Endometrium (tissue), 2 donors: ENCODE data around the gene EFS.

Experiments
- FAIRE-seq: peaks from 2 replicates; lab custom pipeline; 2012; peaks lifted over from hg19 to GRCh38; lab: Jason Lieb, UNC
- donor health status: control.
- donor health status: control.

EFS gene

DNA sequence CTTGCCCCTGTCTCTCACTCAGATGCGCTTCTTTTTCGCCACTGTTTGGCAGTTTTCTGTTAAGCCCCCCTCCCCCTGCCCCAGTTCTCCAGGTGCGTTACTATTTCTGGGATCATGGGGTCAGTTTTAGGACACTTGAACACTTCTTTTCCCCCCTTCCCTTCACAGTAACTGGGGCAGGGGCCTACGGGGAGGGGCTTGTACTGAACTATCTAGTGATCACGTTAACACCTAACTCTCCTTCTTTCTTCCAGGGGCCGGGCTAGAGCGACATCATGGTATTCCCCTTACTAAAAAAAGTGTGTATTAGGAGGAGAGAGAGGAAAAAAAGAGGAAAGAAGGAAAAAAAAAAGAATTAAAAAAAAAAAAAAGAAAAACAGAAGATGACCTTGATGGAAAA lies 40.0 kb downstream of the EFS start:
- no peak for FAIRE-seq

DNA sequence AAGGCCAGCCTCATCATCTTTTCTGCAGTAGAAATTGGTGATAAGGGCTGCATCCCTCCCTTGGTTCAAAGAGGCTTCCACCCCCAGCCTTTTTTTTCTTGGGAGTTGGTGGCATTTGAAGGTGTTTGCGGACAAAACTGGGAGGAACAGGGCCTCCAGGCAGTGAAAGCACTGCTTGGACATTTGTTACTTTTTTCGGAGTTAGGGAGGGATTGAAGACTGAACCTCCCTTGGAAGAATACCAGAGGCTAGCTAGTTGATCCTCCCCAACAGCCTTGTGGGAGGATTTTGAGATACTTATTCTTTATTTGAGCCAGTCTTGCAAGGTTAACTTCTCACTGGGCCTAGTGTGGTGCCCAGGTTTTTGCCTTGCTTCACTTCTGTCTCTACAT lies 40.5 kb downstream of the EFS start:
- no peak for FAIRE-seq

DNA sequence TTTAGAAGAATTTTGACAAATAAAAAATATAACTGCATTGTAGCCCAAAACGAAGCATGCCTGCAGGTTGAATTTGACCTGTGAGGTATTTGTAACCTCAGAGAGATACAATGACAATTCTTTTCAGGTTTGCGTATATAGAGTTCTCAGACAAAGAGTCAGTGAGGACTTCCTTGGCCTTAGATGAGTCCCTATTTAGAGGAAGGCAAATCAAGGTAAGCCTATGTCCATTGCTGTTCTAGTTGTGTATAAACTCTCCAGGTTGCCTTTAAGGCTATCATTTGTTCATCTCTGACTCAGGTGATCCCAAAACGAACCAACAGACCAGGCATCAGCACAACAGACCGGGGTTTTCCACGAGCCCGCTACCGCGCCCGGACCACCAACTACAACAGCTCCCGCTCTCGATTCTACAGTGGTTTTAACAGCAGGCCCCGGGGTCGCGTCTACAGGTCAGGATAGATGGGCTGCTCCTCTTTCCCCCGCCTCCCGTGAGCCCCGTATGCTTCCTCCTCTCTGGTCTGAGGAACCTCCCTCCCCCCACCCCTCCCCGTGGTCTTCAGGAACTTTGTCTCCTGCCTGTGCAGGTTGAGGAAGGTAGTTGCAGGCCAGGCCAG lies 41.0 kb downstream of the EFS start:
- FAIRE-seq = no peak

DNA sequence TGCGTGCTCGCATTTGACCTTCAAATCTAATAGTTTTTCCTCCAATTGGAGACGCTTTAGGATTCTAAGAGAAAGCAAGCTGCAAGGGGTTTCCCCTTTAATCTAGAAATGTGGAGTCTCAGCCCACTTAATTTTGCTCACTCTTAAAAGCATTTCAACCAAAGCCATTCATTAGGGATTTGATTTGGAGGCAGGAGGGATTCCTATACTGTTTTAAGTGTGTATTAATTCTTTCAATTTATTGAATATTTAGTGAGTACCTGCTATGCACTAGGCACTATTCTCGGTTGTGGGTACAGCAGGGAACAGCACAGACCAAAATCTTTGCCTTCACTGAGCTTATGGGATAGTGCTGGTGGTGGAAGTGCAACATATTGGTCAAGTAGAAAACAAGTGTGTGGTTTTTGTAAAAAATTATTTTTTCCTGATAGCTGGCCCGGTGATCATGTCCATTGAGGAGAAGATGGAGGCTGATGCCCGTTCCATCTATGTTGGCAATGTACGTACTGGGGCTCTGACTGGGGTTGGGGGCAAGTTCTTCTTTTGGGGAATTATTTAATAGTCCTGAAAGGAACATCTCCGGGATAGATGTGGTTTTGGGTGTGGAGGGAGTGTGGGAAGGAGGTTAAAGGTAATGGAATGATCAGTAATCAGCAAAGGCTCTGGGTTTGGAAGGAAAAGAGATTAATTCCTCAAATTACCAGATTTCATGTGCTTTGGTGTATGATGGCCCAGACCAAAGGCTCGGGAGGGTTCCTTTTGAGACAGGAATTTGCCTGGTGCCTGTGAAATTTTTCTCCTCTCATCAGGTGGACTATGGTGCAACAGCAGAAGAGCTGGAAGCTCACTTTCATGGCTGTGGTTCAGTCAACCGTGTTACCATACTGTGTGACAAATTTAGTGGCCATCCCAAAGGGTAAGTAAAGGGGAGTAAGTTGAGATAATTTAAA lies 42.1 kb downstream of the EFS start:
- FAIRE-seq = no peak

DNA sequence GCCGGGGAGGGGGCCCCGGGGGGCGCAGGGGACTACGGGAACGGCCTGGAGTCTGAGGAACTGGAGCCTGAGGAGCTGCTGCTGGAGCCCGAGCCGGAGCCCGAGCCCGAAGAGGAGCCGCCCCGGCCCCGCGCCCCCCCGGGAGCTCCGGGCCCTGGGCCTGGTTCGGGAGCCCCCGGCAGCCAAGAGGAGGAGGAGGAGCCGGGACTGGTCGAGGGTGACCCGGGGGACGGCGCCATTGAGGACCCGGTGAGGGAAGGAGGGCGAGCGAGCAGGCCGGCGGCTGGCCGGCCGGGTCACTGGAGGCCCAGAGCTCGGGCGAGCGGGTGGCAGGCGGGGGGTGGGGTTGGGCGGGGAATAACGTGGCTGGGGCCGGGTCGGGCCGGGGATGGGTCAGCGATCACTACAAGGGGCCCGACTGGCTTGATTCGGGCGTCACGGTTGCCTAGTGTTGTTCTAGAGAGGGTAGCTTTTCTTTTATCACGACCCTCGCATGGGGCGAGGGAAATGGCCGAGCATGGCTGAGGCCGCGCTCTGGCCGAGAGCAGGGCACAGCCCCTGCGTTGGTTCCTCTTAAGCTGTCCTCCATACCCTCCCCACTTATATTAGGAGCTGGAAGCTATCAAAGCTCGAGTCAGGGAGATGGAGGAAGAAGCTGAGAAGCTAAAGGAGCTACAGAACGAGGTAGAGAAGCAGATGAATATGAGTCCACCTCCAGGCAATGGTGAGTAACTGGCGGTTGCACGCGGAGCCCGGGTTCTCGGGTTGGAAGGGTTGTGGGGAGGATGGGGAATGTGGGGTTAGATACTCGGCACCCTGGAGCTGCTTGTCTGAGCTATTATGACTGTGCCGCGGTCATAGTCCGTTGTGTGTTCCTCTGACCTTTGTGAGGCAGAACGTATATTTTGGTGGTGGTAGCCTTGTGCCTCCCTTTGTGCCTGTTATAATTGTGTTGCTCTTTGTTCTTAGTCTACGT lies 43.1 kb downstream of the EFS start:
- no peak for FAIRE-seq

DNA sequence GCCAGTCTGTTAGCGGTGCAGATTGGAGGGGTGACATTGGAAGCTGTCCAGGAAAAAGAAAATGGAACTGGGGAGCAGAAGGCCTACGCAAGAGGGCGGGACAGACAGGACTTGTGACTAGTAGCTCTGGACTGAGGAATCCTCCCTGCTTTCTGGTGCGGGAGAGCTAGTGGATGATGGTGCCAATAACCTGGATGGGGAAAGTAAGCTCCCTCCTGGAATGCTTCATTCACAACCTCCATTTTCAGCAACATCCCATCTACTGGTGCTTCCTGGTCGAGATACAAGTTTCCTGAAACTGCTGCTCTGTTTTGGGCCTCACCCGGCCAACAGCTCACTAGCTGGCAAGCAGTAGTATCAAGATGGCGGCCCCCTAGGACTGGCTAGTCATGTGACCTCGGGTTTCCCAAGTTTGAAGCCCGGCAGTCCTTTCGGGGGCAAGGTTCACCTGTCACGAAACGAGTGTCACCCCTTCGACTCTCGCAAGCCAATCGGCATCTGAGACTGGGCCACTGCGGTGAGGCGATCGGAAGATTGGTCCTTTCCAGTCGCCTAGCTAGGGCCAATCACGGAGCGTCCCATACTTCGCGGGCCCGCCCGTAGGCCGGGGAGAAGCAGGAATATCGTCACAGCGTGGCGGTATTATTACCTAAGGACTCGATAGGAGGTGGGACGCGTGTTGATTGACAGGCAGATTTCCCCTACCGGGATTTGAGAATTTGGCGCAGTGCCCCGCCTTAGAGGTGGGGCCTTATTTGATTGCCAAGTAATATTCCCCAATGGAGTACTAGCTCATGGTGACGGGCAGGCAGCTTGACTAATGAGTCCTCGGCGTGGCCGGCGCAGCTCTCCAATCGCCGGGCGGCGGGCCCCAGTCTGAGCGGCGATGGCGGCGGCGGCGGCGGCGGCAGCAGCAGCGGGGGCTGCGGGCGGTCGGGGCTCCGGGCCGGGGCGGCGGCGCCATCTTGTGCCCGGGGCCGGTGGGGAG lies 44.1 kb downstream of the EFS start, which contains the start of gene PABPN1:
TSS of gene PABPN1 (plus strand) at position 874 of the 988 bp plus-strand sequence. CDS start at position 887, 13 bp downstream.
- peak; percentile 98 for FAIRE-seq

DNA sequence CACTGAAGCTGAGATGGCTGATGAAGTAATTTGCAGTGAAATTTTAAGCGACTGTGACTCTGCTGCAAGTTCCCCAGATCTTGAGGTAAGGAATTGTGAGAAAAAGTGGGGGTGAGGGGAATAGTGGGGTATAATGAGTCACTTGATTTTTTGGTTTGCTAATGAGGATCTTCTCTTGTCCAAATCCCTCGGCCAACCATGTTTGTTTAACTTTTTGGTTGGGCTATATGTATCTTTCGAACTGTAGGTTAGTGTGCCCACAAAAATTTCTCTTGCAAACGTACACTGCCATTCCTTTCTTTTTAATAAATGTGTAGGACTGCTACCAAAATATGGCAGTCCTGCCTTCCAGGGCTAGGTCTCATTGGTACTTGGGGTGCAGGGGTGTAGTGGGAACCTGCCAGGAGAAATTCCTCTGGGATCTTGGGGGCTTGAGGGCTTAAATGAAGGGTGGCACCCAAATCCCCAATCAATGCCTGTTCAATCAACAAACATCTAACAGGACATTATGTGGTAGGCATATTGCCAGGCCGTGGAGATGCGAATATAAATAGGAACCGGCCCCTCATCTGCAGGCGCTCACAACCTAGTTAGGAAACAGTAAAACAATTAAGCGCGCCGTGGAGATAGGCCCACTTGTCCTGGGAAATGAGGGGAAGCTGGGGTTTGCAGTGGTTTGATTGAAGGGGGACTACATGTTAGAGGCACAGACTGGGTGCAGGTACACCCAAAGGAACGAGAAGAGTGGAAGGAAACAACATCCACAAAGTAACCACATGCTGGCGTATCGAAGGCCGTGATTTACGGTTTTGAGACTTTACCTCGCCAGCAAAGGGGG lies 45.0 kb downstream of the EFS start:
- no peak for FAIRE-seq

DNA sequence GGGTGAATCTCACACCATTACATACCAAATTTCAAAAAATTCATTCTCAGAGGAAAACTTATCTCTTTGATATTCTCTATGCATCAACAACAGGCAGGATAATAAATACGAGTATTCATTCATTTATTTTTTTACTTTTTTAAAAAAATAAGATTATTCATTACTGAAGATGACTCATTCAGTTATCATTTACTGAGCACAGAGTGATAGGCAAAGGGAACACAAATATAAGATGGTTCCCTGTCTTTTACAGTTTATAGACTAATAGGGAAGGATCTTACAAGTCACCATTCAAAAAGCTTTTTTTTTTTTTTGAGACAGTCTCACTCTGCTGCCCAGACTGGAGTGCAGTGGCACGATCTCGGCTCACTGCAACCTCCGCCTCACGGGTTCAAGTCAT lies 48.7 kb downstream of the EFS start:
- no peak for FAIRE-seq

DNA sequence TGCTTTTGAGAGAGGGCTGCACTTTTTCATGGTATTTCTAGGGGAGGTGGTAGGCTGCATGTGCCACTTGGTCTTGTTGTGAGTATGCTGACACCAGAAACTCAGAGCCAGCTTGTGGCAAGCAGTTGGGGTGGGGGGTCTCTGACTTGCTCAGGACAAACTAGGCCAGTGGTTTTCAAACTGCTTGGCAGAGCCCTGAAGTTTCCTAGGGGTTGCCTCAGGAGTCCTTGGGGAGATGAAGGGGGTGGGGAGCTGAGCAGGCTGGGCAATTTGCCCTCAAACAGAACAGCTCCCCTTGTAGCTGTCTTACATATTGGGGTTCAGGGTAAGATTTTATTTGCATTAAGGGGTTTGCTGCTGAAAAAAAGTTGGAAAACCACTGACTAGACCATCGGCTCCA lies 54.4 kb downstream of the EFS start:
- FAIRE-seq = no peak

DNA sequence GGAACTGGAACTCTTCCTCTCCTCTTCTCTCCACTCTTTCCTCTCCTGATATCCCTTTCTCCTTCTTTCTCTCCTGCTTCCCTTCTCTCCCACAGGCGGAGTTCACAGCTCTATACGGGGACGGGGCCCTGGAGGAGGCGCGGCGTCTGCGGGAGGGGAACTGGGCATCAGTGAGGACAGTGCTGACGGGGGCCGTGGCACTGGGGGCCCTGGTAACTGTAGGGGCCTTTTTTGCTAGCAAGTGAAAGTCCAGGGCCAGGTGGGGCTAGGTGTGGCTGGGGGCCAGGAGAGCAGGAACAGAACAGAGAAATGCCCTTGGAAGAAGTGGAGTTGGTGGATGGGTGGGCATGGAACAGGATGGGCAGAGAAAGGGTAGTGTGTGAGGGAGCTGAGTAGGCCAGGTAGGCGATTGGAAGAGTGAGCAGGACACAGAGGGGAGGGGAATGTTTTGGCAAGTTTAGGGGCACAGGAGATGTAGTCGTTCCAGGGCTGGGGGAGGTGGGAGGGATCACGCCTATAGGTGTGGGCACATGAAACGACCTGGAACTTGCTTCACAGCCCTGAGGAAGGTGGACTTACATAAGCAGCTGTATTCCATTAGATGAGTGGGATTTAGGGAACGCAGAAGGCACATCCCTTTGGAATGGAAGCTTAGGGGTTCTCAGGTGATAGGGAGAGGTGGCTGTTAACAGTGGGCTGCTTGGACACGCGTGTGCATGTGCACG lies 56.1 kb downstream of the EFS start:
- FAIRE-seq = no peak

DNA sequence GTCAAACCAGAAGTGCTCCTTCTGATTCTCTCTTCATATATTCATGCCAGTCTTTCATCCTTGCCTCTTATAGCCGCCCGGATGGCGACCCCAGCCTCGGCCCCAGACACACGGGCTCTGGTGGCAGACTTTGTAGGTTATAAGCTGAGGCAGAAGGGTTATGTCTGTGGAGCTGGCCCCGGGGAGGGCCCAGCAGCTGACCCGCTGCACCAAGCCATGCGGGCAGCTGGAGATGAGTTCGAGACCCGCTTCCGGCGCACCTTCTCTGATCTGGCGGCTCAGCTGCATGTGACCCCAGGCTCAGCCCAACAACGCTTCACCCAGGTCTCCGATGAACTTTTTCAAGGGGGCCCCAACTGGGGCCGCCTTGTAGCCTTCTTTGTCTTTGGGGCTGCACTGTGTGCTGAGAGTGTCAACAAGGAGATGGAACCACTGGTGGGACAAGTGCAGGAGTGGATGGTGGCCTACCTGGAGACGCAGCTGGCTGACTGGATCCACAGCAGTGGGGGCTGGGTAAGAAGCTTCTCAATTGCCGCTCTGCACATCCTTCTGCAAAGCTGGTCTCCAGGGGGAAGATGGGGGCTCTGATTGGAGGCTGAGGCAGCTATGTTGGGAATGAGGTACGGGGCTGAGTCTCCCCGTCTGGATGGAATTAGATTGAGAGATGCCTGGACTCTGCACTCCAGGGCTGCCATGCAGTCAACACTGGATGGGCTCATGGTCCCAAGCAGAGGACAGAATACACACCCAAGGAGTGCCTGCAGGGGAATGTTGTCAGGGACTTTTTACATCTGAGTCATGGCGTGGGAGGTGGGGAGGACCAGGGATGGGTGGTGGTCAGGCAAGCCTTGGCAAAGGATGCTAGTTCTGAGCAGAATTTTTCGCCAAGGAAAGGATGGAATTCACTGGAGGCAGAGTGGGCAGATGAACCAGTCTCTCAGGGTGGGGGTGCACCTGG lies 57.0 kb downstream of the EFS start:
- no peak for FAIRE-seq

DNA sequence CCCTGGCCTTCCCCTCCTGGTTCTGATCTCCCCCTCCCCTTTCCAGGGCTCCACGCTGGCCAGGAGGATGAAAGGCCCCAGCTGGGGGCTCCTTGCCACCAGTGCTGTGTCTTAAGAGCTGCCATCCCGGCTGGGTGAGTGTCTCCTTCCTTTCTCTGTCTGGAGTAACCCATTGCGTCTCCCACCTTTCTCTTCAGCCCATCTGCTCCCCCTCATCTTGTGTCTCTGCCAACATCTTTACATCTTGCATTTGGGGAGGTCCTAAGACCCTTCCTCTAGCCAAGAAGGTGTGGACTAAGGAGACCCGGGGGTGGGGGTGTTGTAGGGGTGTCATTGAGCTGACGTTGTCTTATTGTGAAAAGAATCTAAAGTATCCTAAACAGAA lies 57.8 kb downstream of the EFS start:
- no peak for FAIRE-seq

DNA sequence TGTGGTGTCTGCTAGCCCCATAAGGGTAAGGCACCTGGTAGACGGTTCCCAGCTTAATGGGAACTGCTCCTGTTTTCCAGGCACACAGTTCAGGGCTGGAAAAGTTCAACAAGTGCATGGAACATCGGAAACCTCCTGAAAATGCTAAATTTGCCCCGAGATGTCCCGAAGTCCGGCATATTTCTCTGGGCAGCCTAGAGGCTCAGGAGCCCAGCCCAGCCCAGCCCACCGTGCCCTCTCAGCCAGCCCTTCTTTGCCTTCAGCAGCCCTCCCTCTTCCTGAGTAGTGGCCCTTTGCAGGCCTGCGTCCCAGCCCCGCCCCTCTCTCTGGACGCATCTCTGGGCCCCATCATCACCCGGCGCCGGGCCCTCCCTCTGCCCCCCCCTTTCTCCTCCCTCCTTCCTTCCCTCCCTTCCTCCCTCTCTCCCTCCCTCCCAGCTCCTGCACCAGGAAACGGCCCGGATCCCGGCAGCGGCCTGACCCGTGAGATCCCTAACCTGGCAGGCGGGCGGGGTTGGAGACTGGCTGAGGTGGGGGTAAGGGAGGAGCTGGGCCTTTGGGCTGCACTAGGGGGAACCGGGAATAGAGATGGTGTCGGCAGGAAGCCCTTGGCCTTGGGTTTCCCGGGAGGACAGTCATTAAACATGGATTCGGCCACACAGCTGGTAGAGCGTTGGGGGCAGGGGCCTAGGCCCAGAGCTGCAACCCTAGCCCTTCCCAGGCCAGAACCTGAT lies 58.4 kb downstream of the EFS start, which contains the start of gene BCL2L2:
TSS of gene BCL2L2 (plus strand) at position 422 of the 734 bp plus-strand sequence. CDS start 935 bp downstream, outside the sequence.
- no peak for FAIRE-seq
